K562 (cell line): ENCODE data around the gene ANGEL2. TPM values are rescaled to one million over a fixed set of nuclear protein-coding genes. Genes with fewer than 3 reads are reported as not detected.
A peak's percentile ranks its signal among the peaks of the same experiment; 100 is the strongest.

Experiments
- AFF4 ChIP-seq: sonication (generic); formaldehyde crosslinking; IDR thresholded peaks from 2 replicates; pipeline ENCODE4 v1.8.0; 2023; ENCODE audit warnings: mild to moderate bottlenecking, missing genetic modification reagents
- ARID3B ChIP-seq: fragments of 250-450 bp; sonication (Bioruptor Pico); IDR thresholded peaks from 2 replicates; pipeline ENCODE4 v1.4.0; 2020; ENCODE audit warnings: borderline replicate concordance
- BHLHE40 ChIP-seq: IDR thresholded peaks from 2 replicates; pipeline ENCODE4 v1.6.1; 2011; ENCODE audit warnings: low read length, improper control_type of control experiment
- BRCA1 ChIP-seq, 2 experiments: fragments of 450-650 bp in 1 of 2; sonication (generic) in 1 of 2; formaldehyde crosslinking in 1 of 2; IDR thresholded peaks; 2 replicates each; pipeline versions ENCODE4 v1.5.0 to v1.6.1; 2017 to 2020; ENCODE audit warnings: mild to moderate bottlenecking in 1 of 2, missing genetic modification reagents in 1 of 2
- EZH2 ChIP-seq: IDR thresholded peaks from 2 replicates; pipeline ENCODE4 v1.6.1; 2012; ENCODE audit warnings: low read depth, mild to moderate bottlenecking, inconsistent platforms, low read length, borderline replicate concordance
- MEF2A ChIP-seq: IDR thresholded peaks from 2 replicates; pipeline ENCODE4 v1.6.1; 2011; ENCODE audit warnings: low read depth, mild to moderate bottlenecking, low read length, moderate library complexity; ENCODE audit not compliant: control insufficient read depth
- MTF1 ChIP-seq: fragments of 250-450 bp; sonication (Bioruptor Pico); IDR thresholded peaks from 2 replicates; pipeline ENCODE4 v1.9.0; 2021; ENCODE audit warnings: moderate library complexity, mild to moderate bottlenecking, inconsistent platforms, borderline replicate concordance
- PTBP1 ChIP-seq: fragments of 200-400 bp; formaldehyde crosslinking; IDR thresholded peaks from 2 replicates; pipeline ENCODE4 v1.6.1; 2017; ENCODE audit warnings: low read depth, low read length
- TBL1XR1 ChIP-seq, 2 experiments: IDR thresholded peaks; 2 replicates each; pipeline ENCODE4 v1.6.1; 2012; ENCODE audit warnings: improper control_type of control experiment in 2 of 2, low read length in 2 of 2, mild to moderate bottlenecking in 1 of 2
- TCF3 ChIP-seq: sonication (generic); formaldehyde crosslinking; IDR thresholded peaks from 2 replicates; pipeline ENCODE4 v1.4.0; 2020; ENCODE audit warnings: mild to moderate bottlenecking, missing genetic modification reagents
- ZNF140 ChIP-seq: fragments of 250-450 bp; sonication (Bioruptor Pico); IDR thresholded peaks from 2 replicates; pipeline ENCODE4 v1.8.0; 2021; ENCODE audit warnings: moderate library complexity, mild to moderate bottlenecking, inconsistent platforms
- ZNF699 ChIP-seq: fragments of 250-450 bp; sonication (Bioruptor Pico); IDR thresholded peaks from 2 replicates; pipeline ENCODE4 v1.8.0; 2021; ENCODE audit warnings: mild to moderate bottlenecking, moderate library complexity; ENCODE audit not compliant: insufficient replicate concordance
- polyA plus RNA-seq, 8 experiments: library from polyadenylated mRNA; depleted of rRNA in 4 of 8; stranded (reverse) in 5 of 8; unstranded in 3 of 8; fragments of >200 nt; fragmentation: Nextera tagmentation in 2 of 8; fragmentation: Illumina TruSeq in 1 of 8; extraction: Ambion mirVana in 2 of 8; extraction: Trizol in 1 of 8; gene quantifications; 2 replicates each; pipeline versions ENCODE4 v1.2.1 to v1.2.3, GENCODE V29; 2011 to 2014; ENCODE audit warnings: inconsistent platforms in 1 of 8, missing spikeins in 1 of 8
- total RNA-seq, 7 experiments: library from RNA; depleted of rRNA in 6 of 7; stranded (reverse); fragments of >200 nt in 6 of 7; fragmentation: Illumina TruSeq in 2 of 7; extraction: Trizol in 2 of 7; gene quantifications; 2 replicates each; pipeline versions ENCODE4 v1.2.1 to v1.2.3, GENCODE V29; 2011 to 2021; ENCODE audit warnings: low replicate concordance in 1 of 7
- TF ChIP-seq, protein P1 (sequence below): sonication (generic); formaldehyde crosslinking; IDR thresholded peaks from 2 replicates; pipeline ENCODE4 v1.4.0; 2020; ENCODE audit warnings: mild to moderate bottlenecking, missing genetic modification reagents
- TF ChIP-seq, protein P2 (sequence below): fragments of 450-650 bp; IDR thresholded peaks from 2 replicates; pipeline ENCODE4 v1.6.1; 2016; ENCODE audit warnings: antibody characterized with exemption

ANGEL2 gene
- total and polyA plus RNA-seq, 9 of the 15 experiments (the other 6 are each of a cell fraction or from before 2014, with no cell fraction given): 6.8 to 34.6 (median 26.2) TPM

DNA sequence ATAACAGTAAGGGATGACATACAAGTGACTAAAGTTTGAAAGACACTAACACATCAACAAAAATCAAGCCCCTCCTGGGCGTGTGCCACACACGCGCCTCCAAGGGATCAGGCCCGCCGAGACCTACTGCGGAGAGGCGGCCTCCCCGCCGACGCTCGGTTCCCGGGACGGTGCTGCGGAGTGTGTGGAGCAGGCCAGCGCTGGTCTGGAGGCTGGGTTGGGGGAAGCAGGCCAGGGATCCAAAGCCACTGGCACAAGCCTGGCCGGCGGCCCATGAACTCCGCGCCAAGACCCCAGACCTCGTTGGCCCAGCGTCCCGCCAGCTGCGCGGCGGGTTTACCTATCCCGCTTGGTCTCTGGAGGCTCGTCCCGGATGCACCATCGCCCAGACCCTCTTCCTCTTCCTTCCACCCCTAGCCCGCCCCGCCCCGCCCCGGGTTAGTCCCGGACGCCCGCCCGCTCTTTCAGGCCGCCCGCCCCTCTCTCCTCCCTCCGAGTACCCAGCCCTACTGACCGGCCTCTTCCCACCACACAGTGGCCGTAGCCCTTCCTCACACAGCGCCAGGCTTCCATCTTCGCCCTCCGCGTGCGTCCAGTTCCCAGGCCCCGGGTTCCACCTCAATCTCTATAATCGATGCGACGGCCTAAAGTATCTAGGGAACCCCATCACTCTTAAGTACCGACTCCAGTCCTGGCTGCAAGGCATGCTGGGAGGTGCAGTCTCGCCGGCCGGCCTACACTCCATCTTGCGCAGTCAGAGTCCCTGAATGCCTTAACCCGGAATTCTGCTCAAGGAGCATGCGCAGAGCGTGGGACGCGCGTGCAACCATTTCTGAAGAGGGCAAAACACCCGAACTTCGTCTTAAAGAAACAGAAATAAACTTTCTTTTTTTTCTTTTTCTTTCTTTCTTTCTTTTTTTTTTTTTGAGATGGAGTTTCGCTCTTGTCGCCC is at the start of gene ANGEL2 (continued):
- TF ChIP-seq TCF3 (CRISPR knock-in tag) (no peak), BHLHE40 (peak; percentile 39), MEF2A (no peak), AFF4 (peak; percentile 32; the same call in 1 of the 2 replicates), TBL1XR1 (IDR thresholded peaks at IDR 0.05; ENCODE audit: low read length in 2 of 2) (peak in 1 of 2 experiments; percentile 59; a peak in 2 of 4 replicates), PTBP1 (no peak), EZH2 (no peak), ZNF699 (CRISPR knock-in tag) (no peak), MTF1 (CRISPR knock-in tag) (no peak), BRCA1 (IDR thresholded peaks at IDR 0.05) (no peak), BRCA1 (CRISPR knock-in tag; IDR thresholded peaks at IDR 0.05) (no peak), ARID3B (no peak), ZNF140 (CRISPR knock-in tag) (no peak)
- TF ChIP-seq, protein P1, sequence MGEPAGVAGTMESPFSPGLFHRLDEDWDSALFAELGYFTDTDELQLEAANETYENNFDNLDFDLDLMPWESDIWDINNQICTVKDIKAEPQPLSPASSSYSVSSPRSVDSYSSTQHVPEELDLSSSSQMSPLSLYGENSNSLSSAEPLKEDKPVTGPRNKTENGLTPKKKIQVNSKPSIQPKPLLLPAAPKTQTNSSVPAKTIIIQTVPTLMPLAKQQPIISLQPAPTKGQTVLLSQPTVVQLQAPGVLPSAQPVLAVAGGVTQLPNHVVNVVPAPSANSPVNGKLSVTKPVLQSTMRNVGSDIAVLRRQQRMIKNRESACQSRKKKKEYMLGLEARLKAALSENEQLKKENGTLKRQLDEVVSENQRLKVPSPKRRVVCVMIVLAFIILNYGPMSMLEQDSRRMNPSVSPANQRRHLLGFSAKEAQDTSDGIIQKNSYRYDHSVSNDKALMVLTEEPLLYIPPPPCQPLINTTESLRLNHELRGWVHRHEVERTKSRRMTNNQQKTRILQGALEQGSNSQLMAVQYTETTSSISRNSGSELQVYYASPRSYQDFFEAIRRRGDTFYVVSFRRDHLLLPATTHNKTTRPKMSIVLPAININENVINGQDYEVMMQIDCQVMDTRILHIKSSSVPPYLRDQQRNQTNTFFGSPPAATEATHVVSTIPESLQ: peak; percentile 44; the same call in 1 of the 2 replicates
- TF ChIP-seq, protein P2, sequence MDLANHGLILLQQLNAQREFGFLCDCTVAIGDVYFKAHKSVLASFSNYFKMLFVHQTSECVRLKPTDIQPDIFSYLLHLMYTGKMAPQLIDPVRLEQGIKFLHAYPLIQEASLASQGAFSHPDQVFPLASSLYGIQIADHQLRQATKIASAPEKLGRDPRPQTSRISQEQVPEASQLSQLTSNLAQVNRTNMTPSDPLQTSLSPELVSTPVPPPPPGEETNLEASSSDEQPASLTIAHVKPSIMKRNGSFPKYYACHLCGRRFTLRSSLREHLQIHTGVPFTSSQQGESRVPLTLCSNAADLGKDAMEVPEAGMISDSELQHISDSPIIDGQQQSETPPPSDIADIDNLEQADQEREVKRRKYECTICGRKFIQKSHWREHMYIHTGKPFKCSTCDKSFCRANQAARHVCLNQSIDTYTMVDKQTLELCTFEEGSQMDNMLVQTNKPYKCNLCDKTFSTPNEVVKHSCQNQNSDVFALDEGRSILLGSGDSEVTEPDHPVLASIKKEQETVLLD: peak; percentile 96
